ENCODE measurements around the gene PFKM. TPM values are rescaled to one million over a fixed set of nuclear protein-coding genes. Genes with fewer than 3 reads are reported as not detected.

The PFKM gene
- total RNA-seq, 4 donors from 2014 or later, result 21.7 to 48.8 (median 32.7) TPM

GRCh38 chr12:48118284-48118871, 786 bp upstream of the PFKM start:
- intact Hi-C loops (cut with DNase I; ENCODE audit: low total_unique reads) (no loop called here), in situ Hi-C loops (cut with MboI; ENCODE audit: low pct_ligation_motif_present in 1 of 4, low pct_unique_long_range_greater_than_20kb in 1 of 4, low sequenced_read_pairs in 3 of 4) (no loop called here)
- no peaks in the 10 kb centered on the region for H3K27me3 ChIP-seq
- WGBS, 2 donors (ENCODE audit: low coverage in 1 of 2), result 9 to 26% methylated on average over 2 to 3 of the region's 3 CpGs
- no peak for TF ChIP-seq EP300 (IDR thresholded peaks at IDR 0.05; ENCODE audit: low read depth)
- TF ChIP-seq CTCF (IDR thresholded peaks at IDR 0.05), result no peak
- no peak for TF ChIP-seq POLR2AphosphoS5 (IDR thresholded peaks at IDR 0.05)
- TF ChIP-seq POLR2A (IDR thresholded peaks at IDR 0.05), result no peak
- DNase-seq, result no peak
- H3K36me3 ChIP-seq, result no peaks in the 10 kb centered on the region
- peaks cover 6 to 17% (median 12%) of the 10 kb centered on the region in 4 donors for H3K4me1 ChIP-seq
- no peaks in the 10 kb centered on the region for H3K9me3 ChIP-seq
- peak overlapping the region; percentile 73 to 84 (median 78) for H3K27ac ChIP-seq
- H3K4me3 ChIP-seq, result peak overlapping the region in 2 of 4 donors; percentile 65 to 76

GRCh38 chr12:48119834-48120195, 651 bp downstream of the PFKM start:
- Histone ChIP-seq H3K36me3 (no peaks in the 10 kb centered on the region), H3K27ac (peak overlapping the region; percentile 73 to 84 (median 78)), H3K4me3 (peak overlapping the region; percentile 57 to 76 (median 70)), H3K27me3 (no peaks in the 10 kb centered on the region), H3K9me3 (no peaks in the 10 kb centered on the region), H3K4me1 (peaks cover 6 to 17% (median 12%) of the 10 kb centered on the region in 4 donors)
- TF ChIP-seq POLR2A (IDR thresholded peaks at IDR 0.05) (no peak), EP300 (IDR thresholded peaks at IDR 0.05; ENCODE audit: low read depth) (no peak), POLR2AphosphoS5 (IDR thresholded peaks at IDR 0.05) (no peak), CTCF (IDR thresholded peaks at IDR 0.05) (no peak)
- intact Hi-C loops (cut with DNase I; ENCODE audit: low total_unique reads), result no loop called here
- in situ Hi-C loops (cut with MboI; ENCODE audit: low pct_ligation_motif_present in 1 of 4, low pct_unique_long_range_greater_than_20kb in 1 of 4, low sequenced_read_pairs in 3 of 4), result no loop called here
- no peak for DNase-seq
- 6% methylated on average over 5 of the region's 5 CpGs for WGBS, 2 donors (ENCODE audit: low coverage in 1 of 2)

- no peak for DNase-seq
- 94% methylated on average over 1 of the region's 1 CpG; no CpG with 5 or more reads in 1 of the 2 donors for WGBS, 2 donors (ENCODE audit: low coverage in 1 of 2)
- in situ Hi-C loops (cut with MboI; ENCODE audit: low pct_ligation_motif_present in 1 of 4, low pct_unique_long_range_greater_than_20kb in 1 of 4, low sequenced_read_pairs in 3 of 4), result no loop called here
- H3K4me3 ChIP-seq, result no peak overlapping the region
- no peaks in the 10 kb centered on the region for H3K27me3 ChIP-seq
- no peak overlapping the region for H3K27ac ChIP-seq
- TF ChIP-seq EP300 (IDR thresholded peaks at IDR 0.05; ENCODE audit: low read depth), result no peak
- no peak for TF ChIP-seq CTCF (IDR thresholded peaks at IDR 0.05)
- no peak for TF ChIP-seq POLR2AphosphoS5 (IDR thresholded peaks at IDR 0.05)
- no peak for TF ChIP-seq POLR2A (IDR thresholded peaks at IDR 0.05)
- H3K36me3 ChIP-seq, result no peaks in the 10 kb centered on the region
- H3K9me3 ChIP-seq, result no peaks in the 10 kb centered on the region
- peaks cover 6 to 17% (median 12%) of the 10 kb centered on the region in 4 donors for H3K4me1 ChIP-seq
- intact Hi-C loops (cut with DNase I; ENCODE audit: low total_unique reads), result no loop called here
These were observed 2.4 kb downstream of the PFKM start for GRCh38 chr12:48121522-48121921.

GRCh38 chr12:48122065-48122834, 3.1 kb downstream of the PFKM start:
- no peak overlapping the region for H3K27ac ChIP-seq
- H3K9me3 ChIP-seq, result no peaks in the 10 kb centered on the region
- H3K4me3 ChIP-seq, result no peak overlapping the region
- intact Hi-C loops (cut with DNase I; ENCODE audit: low total_unique reads) (no loop called here), in situ Hi-C loops (cut with MboI; ENCODE audit: low pct_ligation_motif_present in 1 of 4, low pct_unique_long_range_greater_than_20kb in 1 of 4, low sequenced_read_pairs in 3 of 4) (no loop called here)
- WGBS, 2 donors (ENCODE audit: low coverage in 1 of 2), result 57 to 83% methylated on average over 1 to 2 of the region's 2 CpGs
- no peaks in the 10 kb centered on the region for H3K36me3 ChIP-seq
- DNase-seq, result no peak
- TF ChIP-seq CTCF (IDR thresholded peaks at IDR 0.05), result no peak
- no peak for TF ChIP-seq EP300 (IDR thresholded peaks at IDR 0.05; ENCODE audit: low read depth)
- H3K27me3 ChIP-seq, result no peaks in the 10 kb centered on the region
- peaks cover 6 to 17% (median 12%) of the 10 kb centered on the region in 4 donors for H3K4me1 ChIP-seq
